ENCODE data around the gene FAM83G. TPM values are rescaled to one million over a fixed set of nuclear protein-coding genes. Genes with fewer than 3 reads are reported as not detected.

Gene FAM83G
- total RNA-seq, 1 experiment from 2014 or later: 31.4 TPM

DNA sequence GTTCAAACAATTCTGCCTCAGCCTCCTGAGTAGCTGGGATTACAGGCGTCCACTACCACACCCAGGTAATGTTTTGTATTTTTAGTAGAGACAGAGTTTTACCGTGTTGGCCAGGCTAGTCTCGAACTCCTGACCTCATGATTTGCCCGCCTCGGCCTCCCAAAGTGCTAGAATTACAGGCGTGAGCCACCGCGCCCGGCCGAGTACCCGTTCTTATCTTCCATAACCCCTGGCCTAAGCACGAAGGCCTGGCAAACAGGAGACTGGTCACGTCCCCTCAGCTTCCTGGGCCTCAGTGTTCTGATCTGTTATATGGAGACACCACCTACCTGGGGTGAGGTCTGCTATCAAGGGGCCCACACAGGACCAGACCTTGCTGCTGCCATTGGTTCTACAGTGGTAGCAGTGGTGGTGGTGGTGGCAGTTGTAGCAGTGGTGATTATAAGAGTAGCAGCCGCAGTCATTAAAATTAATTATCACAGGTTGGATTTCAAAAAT lies 51.3 kb downstream of the FAM83G start:
- ATAC-seq: no peak
- H3K4me3 Mint-ChIP-seq: no peak overlapping the region
- H3K9me3 Mint-ChIP-seq: no peaks in the 10 kb centered on the region
- CTCF ChIA-PET: interaction anchor here (1.7 kb wide), 1 partner anchor 8 kb away, joined by 22 read pairs; no protein-coding TSS in a partner anchor
- no peaks in the 10 kb centered on the region for H3K4me1 Mint-ChIP-seq
- TF ChIP-seq ZNF121 (CRISPR knock-in tag; IDR thresholded peaks at IDR 0.05) (no peak), CREM (CRISPR knock-in tag; IDR thresholded peaks at IDR 0.05) (no peak), ZNF396 (CRISPR knock-in tag; IDR thresholded peaks at IDR 0.05; ENCODE audit: borderline replicate concordance) (no peak), TP53 (CRISPR knock-in tag; IDR thresholded peaks at IDR 0.05) (no peak), ZBTB21 (CRISPR knock-in tag; IDR thresholded peaks at IDR 0.05; ENCODE audit: borderline replicate concordance) (no peak), ZNF317 (CRISPR knock-in tag; IDR thresholded peaks at IDR 0.05; ENCODE audit: borderline replicate concordance, low read depth) (no peak), ZNF232 (CRISPR knock-in tag; IDR thresholded peaks at IDR 0.05) (no peak), NR2C2 (CRISPR knock-in tag; IDR thresholded peaks at IDR 0.05) (no peak), SP1 (CRISPR knock-in tag; conservative IDR thresholded peaks at IDR 0.05) (no peak), CBFB (CRISPR knock-in tag; IDR thresholded peaks at IDR 0.05; ENCODE audit: low read depth) (no peak)
- TF ChIP-seq, protein P1, sequence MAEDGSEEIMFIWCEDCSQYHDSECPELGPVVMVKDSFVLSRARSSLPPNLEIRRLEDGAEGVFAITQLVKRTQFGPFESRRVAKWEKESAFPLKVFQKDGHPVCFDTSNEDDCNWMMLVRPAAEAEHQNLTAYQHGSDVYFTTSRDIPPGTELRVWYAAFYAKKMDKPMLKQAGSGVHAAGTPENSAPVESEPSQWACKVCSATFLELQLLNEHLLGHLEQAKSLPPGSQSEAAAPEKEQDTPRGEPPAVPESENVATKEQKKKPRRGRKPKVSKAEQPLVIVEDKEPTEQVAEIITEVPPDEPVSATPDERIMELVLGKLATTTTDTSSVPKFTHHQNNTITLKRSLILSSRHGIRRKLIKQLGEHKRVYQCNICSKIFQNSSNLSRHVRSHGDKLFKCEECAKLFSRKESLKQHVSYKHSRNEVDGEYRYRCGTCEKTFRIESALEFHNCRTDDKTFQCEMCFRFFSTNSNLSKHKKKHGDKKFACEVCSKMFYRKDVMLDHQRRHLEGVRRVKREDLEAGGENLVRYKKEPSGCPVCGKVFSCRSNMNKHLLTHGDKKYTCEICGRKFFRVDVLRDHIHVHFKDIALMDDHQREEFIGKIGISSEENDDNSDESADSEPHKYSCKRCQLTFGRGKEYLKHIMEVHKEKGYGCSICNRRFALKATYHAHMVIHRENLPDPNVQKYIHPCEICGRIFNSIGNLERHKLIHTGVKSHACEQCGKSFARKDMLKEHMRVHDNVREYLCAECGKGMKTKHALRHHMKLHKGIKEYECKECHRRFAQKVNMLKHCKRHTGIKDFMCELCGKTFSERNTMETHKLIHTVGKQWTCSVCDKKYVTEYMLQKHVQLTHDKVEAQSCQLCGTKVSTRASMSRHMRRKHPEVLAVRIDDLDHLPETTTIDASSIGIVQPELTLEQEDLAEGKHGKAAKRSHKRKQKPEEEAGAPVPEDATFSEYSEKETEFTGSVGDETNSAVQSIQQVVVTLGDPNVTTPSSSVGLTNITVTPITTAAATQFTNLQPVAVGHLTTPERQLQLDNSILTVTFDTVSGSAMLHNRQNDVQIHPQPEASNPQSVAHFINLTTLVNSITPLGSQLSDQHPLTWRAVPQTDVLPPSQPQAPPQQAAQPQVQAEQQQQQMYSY (CRISPR knock-in tag; IDR thresholded peaks at IDR 0.05): no peak
- TF ChIP-seq, protein P2, sequence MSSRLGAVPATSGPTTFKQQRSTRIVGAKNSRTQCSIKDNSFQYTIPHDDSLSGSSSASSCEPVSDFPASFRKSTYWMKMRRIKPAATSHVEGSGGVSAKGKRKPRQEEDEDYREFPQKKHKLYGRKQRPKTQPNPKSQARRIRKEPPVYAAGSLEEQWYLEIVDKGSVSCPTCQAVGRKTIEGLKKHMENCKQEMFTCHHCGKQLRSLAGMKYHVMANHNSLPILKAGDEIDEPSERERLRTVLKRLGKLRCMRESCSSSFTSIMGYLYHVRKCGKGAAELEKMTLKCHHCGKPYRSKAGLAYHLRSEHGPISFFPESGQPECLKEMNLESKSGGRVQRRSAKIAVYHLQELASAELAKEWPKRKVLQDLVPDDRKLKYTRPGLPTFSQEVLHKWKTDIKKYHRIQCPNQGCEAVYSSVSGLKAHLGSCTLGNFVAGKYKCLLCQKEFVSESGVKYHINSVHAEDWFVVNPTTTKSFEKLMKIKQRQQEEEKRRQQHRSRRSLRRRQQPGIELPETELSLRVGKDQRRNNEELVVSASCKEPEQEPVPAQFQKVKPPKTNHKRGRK (CRISPR knock-in tag; IDR thresholded peaks at IDR 0.05; ENCODE audit: borderline replicate concordance): no peak
- TF ChIP-seq, protein P3, sequence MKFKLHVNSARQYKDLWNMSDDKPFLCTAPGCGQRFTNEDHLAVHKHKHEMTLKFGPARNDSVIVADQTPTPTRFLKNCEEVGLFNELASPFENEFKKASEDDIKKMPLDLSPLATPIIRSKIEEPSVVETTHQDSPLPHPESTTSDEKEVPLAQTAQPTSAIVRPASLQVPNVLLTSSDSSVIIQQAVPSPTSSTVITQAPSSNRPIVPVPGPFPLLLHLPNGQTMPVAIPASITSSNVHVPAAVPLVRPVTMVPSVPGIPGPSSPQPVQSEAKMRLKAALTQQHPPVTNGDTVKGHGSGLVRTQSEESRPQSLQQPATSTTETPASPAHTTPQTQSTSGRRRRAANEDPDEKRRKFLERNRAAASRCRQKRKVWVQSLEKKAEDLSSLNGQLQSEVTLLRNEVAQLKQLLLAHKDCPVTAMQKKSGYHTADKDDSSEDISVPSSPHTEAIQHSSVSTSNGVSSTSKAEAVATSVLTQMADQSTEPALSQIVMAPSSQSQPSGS (CRISPR knock-in tag; IDR thresholded peaks at IDR 0.05; ENCODE audit: borderline replicate concordance, low read depth): no peak
- TF ChIP-seq, protein P4, sequence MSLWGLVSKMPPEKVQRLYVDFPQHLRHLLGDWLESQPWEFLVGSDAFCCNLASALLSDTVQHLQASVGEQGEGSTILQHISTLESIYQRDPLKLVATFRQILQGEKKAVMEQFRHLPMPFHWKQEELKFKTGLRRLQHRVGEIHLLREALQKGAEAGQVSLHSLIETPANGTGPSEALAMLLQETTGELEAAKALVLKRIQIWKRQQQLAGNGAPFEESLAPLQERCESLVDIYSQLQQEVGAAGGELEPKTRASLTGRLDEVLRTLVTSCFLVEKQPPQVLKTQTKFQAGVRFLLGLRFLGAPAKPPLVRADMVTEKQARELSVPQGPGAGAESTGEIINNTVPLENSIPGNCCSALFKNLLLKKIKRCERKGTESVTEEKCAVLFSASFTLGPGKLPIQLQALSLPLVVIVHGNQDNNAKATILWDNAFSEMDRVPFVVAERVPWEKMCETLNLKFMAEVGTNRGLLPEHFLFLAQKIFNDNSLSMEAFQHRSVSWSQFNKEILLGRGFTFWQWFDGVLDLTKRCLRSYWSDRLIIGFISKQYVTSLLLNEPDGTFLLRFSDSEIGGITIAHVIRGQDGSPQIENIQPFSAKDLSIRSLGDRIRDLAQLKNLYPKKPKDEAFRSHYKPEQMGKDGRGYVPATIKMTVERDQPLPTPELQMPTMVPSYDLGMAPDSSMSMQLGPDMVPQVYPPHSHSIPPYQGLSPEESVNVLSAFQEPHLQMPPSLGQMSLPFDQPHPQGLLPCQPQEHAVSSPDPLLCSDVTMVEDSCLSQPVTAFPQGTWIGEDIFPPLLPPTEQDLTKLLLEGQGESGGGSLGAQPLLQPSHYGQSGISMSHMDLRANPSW (CRISPR knock-in tag; conservative IDR thresholded peaks at IDR 0.05; ENCODE audit: low read depth): no peak
- POLR2A ChIA-PET: no interaction called here
- H3K36me3 Mint-ChIP-seq: no peaks in the 10 kb centered on the region
- no peaks in the 10 kb centered on the region for H3K27me3 Mint-ChIP-seq (ENCODE audit: low read depth)
- DNase-seq (ENCODE audit: low spot score): no peak
- H3K27ac Mint-ChIP-seq: no peak overlapping the region

DNA sequence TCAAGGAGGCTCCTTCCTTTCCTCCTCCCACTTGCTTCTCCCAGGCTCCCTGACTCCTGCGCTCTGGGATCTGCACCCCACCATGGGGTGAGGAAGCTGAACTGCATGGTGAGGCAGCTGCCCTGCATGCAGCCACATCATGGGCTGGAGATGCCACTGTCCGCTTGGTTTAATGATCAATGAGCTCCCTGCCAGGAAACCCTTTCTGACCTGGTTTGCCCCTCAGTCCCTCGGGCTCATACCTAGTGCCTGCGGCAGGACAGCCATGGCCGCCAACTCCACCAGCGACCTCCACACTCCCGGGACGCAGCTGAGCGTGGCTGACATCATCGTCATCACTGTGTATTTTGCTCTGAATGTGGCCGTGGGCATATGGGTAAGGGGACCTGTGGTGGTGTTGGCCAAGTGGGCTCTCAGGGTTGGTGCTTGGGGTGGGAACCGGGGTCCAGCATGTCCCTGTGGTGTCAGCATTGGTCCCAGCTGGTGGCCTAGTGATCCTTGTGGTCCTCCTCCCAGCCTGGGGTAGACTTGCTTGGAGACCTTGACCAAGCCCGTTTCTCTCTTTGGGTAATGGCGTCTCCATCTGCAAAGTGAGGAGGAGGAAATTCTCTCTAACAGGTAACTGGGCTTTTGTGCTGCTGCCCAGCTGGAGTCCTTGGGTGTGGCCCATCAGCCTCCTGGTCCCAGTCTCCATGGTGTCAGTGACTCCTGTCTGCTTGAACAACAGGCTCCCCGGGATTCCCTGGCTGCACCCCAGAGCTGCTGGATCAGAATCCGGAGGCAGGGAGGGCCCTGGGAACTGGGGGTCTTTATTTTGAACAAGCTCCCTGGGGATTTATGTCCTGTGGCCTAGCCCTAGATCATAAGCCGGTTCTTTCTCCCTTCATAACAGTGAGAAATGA lies 52.4 kb downstream of the FAM83G start, which contains the start of gene SLC5A10:
Gene SLC5A10, plus strand, starts transcription at position 225 of the 902 bp plus-strand sequence. Its CDS starts 41 bp downstream, at position 266.
- ChIA-PET CTCF (interaction anchor here (0.6 to 1.7 kb wide), 7 partner anchors 9 to 326 kb away, joined by 3 to 22 read pairs (median 3); no protein-coding TSS in a partner anchor), POLR2A (no interaction called here)
- DNase-seq (ENCODE audit: low spot score) (peak; percentile 52), ATAC-seq (peak; percentile 81)
- H3K4me3 Mint-ChIP-seq: no peak within 1 kb of the TSS
- H3K9me3 Mint-ChIP-seq: no peaks in the 10 kb centered on the region
- H3K36me3 Mint-ChIP-seq: no peaks in the 10 kb centered on the region
- no peaks in the 10 kb centered on the region for H3K4me1 Mint-ChIP-seq
- no peak for TF ChIP-seq TCF7 (CRISPR knock-in tag; IDR thresholded peaks at IDR 0.05; ENCODE audit: low read depth)
- no peaks in the 10 kb centered on the region for H3K27me3 Mint-ChIP-seq (ENCODE audit: low read depth)
- H3K27ac Mint-ChIP-seq: no peak within 1 kb of the TSS
